ENCODE results near the gene COQ3. TPM values are rescaled to one million over a fixed set of nuclear protein-coding genes. Genes with fewer than 3 reads are reported as not detected.
A peak's percentile ranks its signal among the peaks of the same experiment; 100 is the strongest.

COQ3 gene
- total and polyA plus RNA-seq, 4 donors, result 3.8 to 9.4 (median 8.0) TPM

GRCh38 chr6:99424761-99425646 lies 31.0 kb upstream of the COQ3 start, which contains the start of gene PNISR:
PNISR (minus strand) TSS chr6:99425308; CDS start chr6:99414659, 10,649 bp downstream.
- Histone ChIP-seq H3K36me3 (ENCODE audit: control insufficient read depth in 4 of 4, insufficient read depth in 3 of 4, low read depth in 1 of 4, low read length in 3 of 4) (no peaks in the 10 kb centered on the region), H3K4me1 (ENCODE audit: control insufficient read depth in 4 of 4, insufficient read depth in 4 of 4, low read length in 3 of 4) (peaks cover 3 to 43% (median 36%) of the 10 kb centered on the region in 4 donors), H3K9ac (ENCODE audit: low read depth in 1 of 2, low read length in 2 of 2) (peak within 1 kb of the TSS; percentile 93 to 95), H3K9me3 (ENCODE audit: control insufficient read depth in 4 of 4, low read length in 3 of 4) (no peaks in the 10 kb centered on the region), H3K4me3 (ENCODE audit: low read depth in 1 of 3, low read length in 3 of 3) (peak within 1 kb of the TSS; percentile 60 to 94 (median 75)), H3K27me3 (ENCODE audit: control insufficient read depth in 4 of 4, insufficient read depth in 4 of 4, low read length in 3 of 4) (no peaks in the 10 kb centered on the region), H3K27ac (ENCODE audit: low read depth in 1 of 2, low read length in 2 of 2) (peak within 1 kb of the TSS; percentile 97)
- TF ChIP-seq JUND (IDR thresholded peaks at IDR 0.05) (no peak), GABPA (IDR thresholded peaks at IDR 0.05 in 1 of 2, conservative IDR thresholded peaks at IDR 0.05 in 1 of 2) (peak; percentile 85 to 95), REST (IDR thresholded peaks at IDR 0.05) (peak; percentile 68), TAF1 (conservative IDR thresholded peaks at IDR 0.05) (peak; percentile 63), MAX (IDR thresholded peaks at IDR 0.05) (peak; percentile 67), FOXA2 (IDR thresholded peaks at IDR 0.05) (peak; percentile 34), HNF4G (IDR thresholded peaks at IDR 0.05) (no peak), SP1 (IDR thresholded peaks at IDR 0.05) (no peak), HNF4A (conservative IDR thresholded peaks at IDR 0.05) (no peak), CTCF (IDR thresholded peaks at IDR 0.05; ENCODE audit: low read depth, low read length, missing input control) (no peak), ZBTB33 (IDR thresholded peaks at IDR 0.05) (no peak), RAD21 (IDR thresholded peaks at IDR 0.05) (no peak), RXRA (IDR thresholded peaks at IDR 0.05) (no peak), NR2F2 (IDR thresholded peaks at IDR 0.05) (no peak), YY1 (IDR thresholded peaks at IDR 0.05) (peak; percentile 100), FOXA1 (IDR thresholded peaks at IDR 0.05) (no peak), EGR1 (IDR thresholded peaks at IDR 0.05; ENCODE audit: low read depth in 2 of 2) (peak; percentile 8 to 49), ATF3 (IDR thresholded peaks at IDR 0.05) (no peak)
- DNase-seq (ENCODE audit: low spot score), result peak; percentile 85
- WGBS, result under 1% methylated on average over 53 of the region's 53 CpGs
